K562 (cell line): ENCODE data around the gene RRBP1. TPM values are rescaled to one million over a fixed set of nuclear protein-coding genes. Genes with fewer than 3 reads are reported as not detected.

Experiments used
- ARID3A ChIP-seq: IDR thresholded peaks from 2 replicates; pipeline ENCODE4 v1.6.1; 2012; ENCODE audit warnings: low read depth, low read length, improper control_type of control experiment, borderline replicate concordance
- CREB5 ChIP-seq: fragments of 250-450 bp; sonication (Bioruptor Pico); IDR thresholded peaks from 2 replicates; pipeline ENCODE4 v1.5.0; 2020; ENCODE audit warnings: mild to moderate bottlenecking
- MCM7 ChIP-seq, 2 experiments: fragments of 450-650 bp; IDR thresholded peaks; 2 replicates each; pipeline ENCODE4 v1.6.1; 2016 to 2018
- NFE2L1 ChIP-seq: fragments of 450-650 bp; IDR thresholded peaks from 2 replicates; pipeline ENCODE4 v1.6.1; 2016; ENCODE audit warnings: missing genetic modification characterization, low read depth, mild to moderate bottlenecking, missing compliant biosample characterization, moderate library complexity, borderline replicate concordance
- STAT5A ChIP-seq: IDR thresholded peaks from 2 replicates; pipeline ENCODE4 v1.6.1; 2012; ENCODE audit warnings: low read length, inconsistent platforms, borderline replicate concordance
- ZNF639 ChIP-seq, 2 experiments: fragments of 200-800 bp in 1 of 2; sonication (Bioruptor generic) in 1 of 2; sonication (generic) in 1 of 2; formaldehyde crosslinking in 1 of 2; IDR thresholded peaks in 1 of 2; conservative IDR thresholded peaks in 1 of 2; 2 replicates each; pipeline versions ENCODE4 v1.5.0 to v1.6.1; 2016 to 2020; ENCODE audit warnings: missing compliant biosample characterization in 1 of 2, missing genetic modification characterization in 1 of 2, missing genetic modification reagents in 1 of 2
- polyA plus RNA-seq, 8 experiments: library from polyadenylated mRNA; depleted of rRNA in 4 of 8; stranded (reverse) in 5 of 8; unstranded in 3 of 8; fragments of >200 nt; fragmentation: Nextera tagmentation in 2 of 8; fragmentation: Illumina TruSeq in 1 of 8; extraction: Ambion mirVana in 2 of 8; extraction: Trizol in 1 of 8; gene quantifications; 2 replicates each; pipeline versions ENCODE4 v1.2.1 to v1.2.3, GENCODE V29; 2011 to 2014; ENCODE audit warnings: inconsistent platforms in 1 of 8, missing spikeins in 1 of 8
- total RNA-seq, 7 experiments: library from RNA; depleted of rRNA in 6 of 7; stranded (reverse); fragments of >200 nt in 6 of 7; fragmentation: Illumina TruSeq in 2 of 7; extraction: Trizol in 2 of 7; gene quantifications; 2 replicates each; pipeline versions ENCODE4 v1.2.1 to v1.2.3, GENCODE V29; 2011 to 2021; ENCODE audit warnings: low replicate concordance in 1 of 7

RRBP1 gene
- total and polyA plus RNA-seq, 9 of the 15 experiments (the other 6 are each of a cell fraction or from before 2014, with no cell fraction given) = 0.84 to 32.0 (median 17.6) TPM

GRCh38 chr20:17634661-17635331 lies 47.2 kb downstream of the RRBP1 start (continued):
- no peak for TF ChIP-seq ARID3A
- TF ChIP-seq ZNF639 (CRISPR knock-in tag; conservative IDR thresholded peaks at IDR 0.05 in 1 of 2, IDR thresholded peaks at IDR 0.05 in 1 of 2) = no peak
- no peak for TF ChIP-seq STAT5A
- TF ChIP-seq NFE2L1 (tag) = no peak
- no peak for TF ChIP-seq CREB5 (CRISPR knock-in tag)
- TF ChIP-seq MCM7 (IDR thresholded peaks at IDR 0.05) = no peak
